Neuronal stem cell (in vitro differentiated cells): ENCODE measurements around the gene EDC3.

ENCODE experiments used
- DNase-seq: peaks from one replicate; pipeline ENCODE4 v3.0.0-alpha.2; 2013; ENCODE audit warnings: low spot score
- H2AFZ ChIP-seq: one replicate; pipeline ENCODE4 v1.6.1; 2013; ENCODE audit warnings: mild to moderate bottlenecking, low read length, inconsistent platforms
- H2AK5ac ChIP-seq: 2 replicates; pipeline ENCODE4 v1.6.1; 2013; ENCODE audit warnings: low read depth, mild to moderate bottlenecking, inconsistent platforms, low read length, moderate library complexity, mixed read lengths
- H2BK120ac ChIP-seq: 2 replicates; pipeline ENCODE4 v1.6.1; 2013; ENCODE audit warnings: low read depth, mild to moderate bottlenecking, inconsistent platforms, low read length, moderate library complexity, mixed read lengths
- H2BK12ac ChIP-seq: one replicate; pipeline ENCODE4 v1.6.1; 2013; ENCODE audit warnings: low read length, inconsistent platforms
- H2BK15ac ChIP-seq: 2 replicates; pipeline ENCODE4 v1.6.1; 2013; ENCODE audit warnings: mild to moderate bottlenecking, low read length, inconsistent platforms, mixed read lengths
- H2BK5ac ChIP-seq: one replicate; pipeline ENCODE4 v1.6.1; 2013; ENCODE audit warnings: inconsistent platforms, mild to moderate bottlenecking, low read length, moderate library complexity
- H3K14ac ChIP-seq: one replicate; pipeline ENCODE4 v1.6.1; 2013; ENCODE audit warnings: low read length, inconsistent platforms
- H3K18ac ChIP-seq: 2 replicates; pipeline ENCODE4 v1.6.1; 2013; ENCODE audit warnings: low read length, inconsistent platforms
- H3K23ac ChIP-seq: 2 replicates; pipeline ENCODE4 v1.6.1; 2013; ENCODE audit warnings: low read depth, mild to moderate bottlenecking, mixed read lengths, low read length, inconsistent platforms; ENCODE audit not compliant: poor library complexity
- H3K27ac ChIP-seq: replicated peaks from 3 replicates; pipeline ENCODE4 v1.5.1; 2013; ENCODE audit warnings: low read length, inconsistent platforms
- H3K27me3 ChIP-seq, 3 experiments: 2 replicates each; pipeline ENCODE4 v1.6.1; 2013; ENCODE audit warnings: low read length in 3 of 3, mild to moderate bottlenecking in 2 of 3, inconsistent platforms in 1 of 3, low read depth in 1 of 3, mixed read lengths in 1 of 3, moderate library complexity in 1 of 3; ENCODE audit not compliant: control insufficient read depth in 3 of 3, insufficient read depth in 3 of 3
- H3K36me3 ChIP-seq, 2 donors: replicated peaks in 1 of 2; 2 replicates each; pipeline ENCODE4 v1.6.1; 2013; ENCODE audit warnings: low read length in 2 of 2; ENCODE audit not compliant: control insufficient read depth in 2 of 2, insufficient read depth in 2 of 2
- H3K4ac ChIP-seq: 2 replicates; pipeline ENCODE4 v1.6.1; 2013; ENCODE audit warnings: inconsistent platforms, mild to moderate bottlenecking, low read length, moderate library complexity
- H3K4me1 ChIP-seq, 2 donors: 1 replicate in 1 of 2; 2 replicates in 1 of 2; pipeline ENCODE4 v1.6.1; 2013; ENCODE audit warnings: low read length in 2 of 2, low read depth in 1 of 2; ENCODE audit not compliant: control insufficient read depth in 2 of 2, insufficient read depth in 1 of 2
- H3K4me2 ChIP-seq: one replicate; pipeline ENCODE4 v1.6.1; 2013; ENCODE audit warnings: mild to moderate bottlenecking, low read length, inconsistent platforms; ENCODE audit not compliant: insufficient read depth, poor library complexity, severe bottlenecking
- H3K4me3 ChIP-seq, 2 donors: 2 replicates each; pipeline ENCODE4 v1.5.1; 2013; ENCODE audit warnings: low read length in 2 of 2, mild to moderate bottlenecking in 2 of 2, inconsistent platforms in 1 of 2, moderate library complexity in 1 of 2
- H3K79me1 ChIP-seq: one replicate; pipeline ENCODE4 v1.6.1; 2013; ENCODE audit warnings: low read depth, mild to moderate bottlenecking, inconsistent platforms, low read length, moderate library complexity
- H3K9ac ChIP-seq: one replicate; pipeline ENCODE4 v1.6.1; 2013; ENCODE audit warnings: mild to moderate bottlenecking, low read depth, low read length, inconsistent platforms; ENCODE audit not compliant: poor library complexity
- H3K9me3 ChIP-seq, 2 donors: replicated peaks in 1 of 2; 2 replicates each; pipeline versions ENCODE3 to v1.6.1; 2013; ENCODE audit warnings: low read length in 2 of 2, mild to moderate bottlenecking in 2 of 2, inconsistent platforms in 1 of 2, low read depth in 1 of 2, mixed read lengths in 1 of 2, moderate library complexity in 1 of 2; ENCODE audit not compliant: control insufficient read depth in 2 of 2, insufficient read depth in 1 of 2
- H4K8ac ChIP-seq: one replicate; pipeline ENCODE4 v1.6.1; 2013; ENCODE audit warnings: low read depth, mild to moderate bottlenecking, inconsistent platforms, low read length, moderate library complexity
- H4K91ac ChIP-seq: one replicate; pipeline ENCODE4 v1.6.1; 2013; ENCODE audit warnings: low read length, low read depth, mild to moderate bottlenecking, inconsistent platforms; ENCODE audit not compliant: poor library complexity
- WGBS, 2 donors: extraction: QIAGEN DNeasy Blood & Tissue Kit; methylation state at CpG; one replicate each; pipeline ENCODE4 v1.1.7; 2013; ENCODE audit warnings: missing lambda C conversion rate in 2 of 2, mixed read lengths in 1 of 2; ENCODE audit not compliant: insufficient read length in 2 of 2, insufficient replicate concordance in 1 of 2; ENCODE audit errors: extremely low coverage in 2 of 2; 5-methylcytosine and 5-hydroxymethylcytosine counted together

EDC3 gene

DNA sequence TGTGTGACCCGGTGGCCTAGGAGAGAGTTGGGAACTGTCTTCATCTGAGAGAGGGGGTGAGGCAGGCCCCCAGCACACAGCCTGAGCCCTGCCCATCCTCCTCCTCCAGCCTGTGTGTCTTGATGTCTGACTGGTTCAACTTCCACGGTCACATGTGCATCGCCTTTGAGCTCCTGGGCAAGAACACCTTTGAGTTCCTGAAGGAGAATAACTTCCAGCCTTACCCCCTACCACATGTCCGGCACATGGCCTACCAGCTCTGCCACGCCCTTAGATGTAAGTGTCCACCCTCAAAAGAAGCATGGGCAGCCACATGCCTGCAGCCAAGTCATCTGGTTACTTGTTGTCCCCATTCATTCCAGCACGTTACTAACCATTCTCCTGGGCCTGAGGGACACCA, 70.1 kb downstream of the EDC3 start:
- no CpG with 5 or more reads among the region's 6 CpGs for WGBS, 2 donors
- Histone ChIP-seq H3K4me3 (no peak overlapping the region), H3K23ac (no peak overlapping the region), H3K27ac (no peak overlapping the region), H3K14ac (no peak overlapping the region), H3K4me2 (no peak overlapping the region), H3K4ac (no peak overlapping the region), H3K9me3 (no peaks in the 10 kb centered on the region), H3K36me3 (peaks cover 89 to 100% of the 10 kb centered on the region in 2 donors), H2BK15ac (no peak overlapping the region), H2BK12ac (no peak overlapping the region), H3K79me1 (peaks cover 15% of the 10 kb centered on the region), H3K9ac (no peak overlapping the region), H3K4me1 (no peaks in the 10 kb centered on the region), H2AK5ac (no peak overlapping the region), H3K18ac (no peak overlapping the region), H2BK120ac (no peak overlapping the region), H2BK5ac (no peak overlapping the region), H4K91ac (no peak overlapping the region), H2AFZ (no peak overlapping the region), H3K27me3 (no peaks in the 10 kb centered on the region), H4K8ac (no peak overlapping the region)
- no peak for DNase-seq

DNA sequence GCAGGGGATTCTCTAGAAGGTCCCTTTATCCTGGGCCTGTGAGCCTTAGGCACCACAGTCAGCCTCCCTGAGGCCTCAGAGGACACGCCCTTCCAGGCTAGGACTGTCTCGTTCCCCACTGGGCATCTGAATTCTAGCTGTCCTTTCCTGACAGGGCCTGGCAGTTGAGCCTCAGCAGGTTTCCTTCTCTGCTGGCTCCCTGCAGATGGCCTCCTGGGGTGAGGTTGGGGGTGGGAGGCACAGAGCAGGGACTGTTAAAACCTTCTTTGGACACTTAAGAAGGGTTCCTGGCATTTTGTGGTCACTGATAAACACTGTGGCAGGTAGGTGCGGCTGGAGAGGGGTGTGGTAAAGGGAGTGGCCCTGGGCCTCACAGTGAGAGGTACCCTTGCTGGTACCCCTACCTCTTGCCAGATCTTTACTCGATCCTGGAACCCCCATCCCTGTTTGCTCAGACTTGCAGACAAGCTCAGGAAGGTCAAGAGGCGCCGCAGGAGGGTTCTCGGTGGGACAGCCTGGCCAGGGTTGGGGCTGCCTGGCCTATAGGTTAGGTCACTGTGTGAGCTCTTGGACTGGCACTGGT, 71.7 kb downstream of the EDC3 start:
- no peak overlapping the region for H3K9ac ChIP-seq
- no peak overlapping the region for H2BK12ac ChIP-seq
- H4K8ac ChIP-seq, result no peak overlapping the region
- H4K91ac ChIP-seq, result no peak overlapping the region
- H2BK5ac ChIP-seq, result no peak overlapping the region
- no peak overlapping the region for H2AFZ ChIP-seq
- no peak overlapping the region for H3K4ac ChIP-seq
- peaks cover 23% of the 10 kb centered on the region for H3K79me1 ChIP-seq
- no peak overlapping the region for H2BK15ac ChIP-seq
- H3K36me3 ChIP-seq, result peaks cover 96 to 100% of the 10 kb centered on the region in 2 donors
- no peak overlapping the region for H3K4me2 ChIP-seq
- no peak overlapping the region for H3K27ac ChIP-seq
- H3K4me1 ChIP-seq, result no peaks in the 10 kb centered on the region
- no peak for DNase-seq
- no peak overlapping the region for H3K4me3 ChIP-seq
- no peak overlapping the region for H3K18ac ChIP-seq
- no CpG with 5 or more reads among the region's 7 CpGs for WGBS, 2 donors
- no peak overlapping the region for H3K14ac ChIP-seq
- H3K23ac ChIP-seq, result no peak overlapping the region
- H3K9me3 ChIP-seq, result no peaks in the 10 kb centered on the region
- H3K27me3 ChIP-seq, result no peaks in the 10 kb centered on the region
- H2BK120ac ChIP-seq, result no peak overlapping the region
- H2AK5ac ChIP-seq, result no peak overlapping the region

DNA sequence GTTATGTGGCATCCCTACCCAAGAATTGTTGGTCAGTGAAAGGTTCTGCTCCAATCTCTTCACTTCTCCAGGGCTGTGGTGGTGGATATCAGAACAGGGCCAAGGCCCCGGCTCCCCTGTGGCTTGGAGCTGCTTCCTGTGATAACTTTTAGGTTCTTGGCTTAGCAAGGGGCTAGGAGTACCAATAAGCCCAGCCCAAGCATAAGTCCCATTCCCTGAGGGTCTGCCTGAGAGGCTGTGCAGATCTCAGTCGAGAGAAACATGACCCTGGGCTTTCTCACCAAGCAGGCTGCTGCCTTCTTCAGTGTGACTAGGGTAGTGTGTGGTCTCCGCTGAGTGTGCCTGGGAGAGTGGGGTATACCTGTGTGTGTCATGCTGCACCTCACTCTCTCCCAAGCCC, 73.1 kb downstream of the EDC3 start:
- H3K36me3 ChIP-seq, result peaks cover 84 to 94% of the 10 kb centered on the region in 2 donors
- H4K91ac ChIP-seq, result no peak overlapping the region
- no peak overlapping the region for H3K4ac ChIP-seq
- no peak overlapping the region for H2BK120ac ChIP-seq
- no peak overlapping the region for H3K4me3 ChIP-seq
- no peaks in the 10 kb centered on the region for H3K27me3 ChIP-seq
- no peak for DNase-seq
- no peak overlapping the region for H3K9ac ChIP-seq
- no peaks in the 10 kb centered on the region for H3K4me1 ChIP-seq
- no peak overlapping the region for H2AFZ ChIP-seq
- no peak overlapping the region for H2BK15ac ChIP-seq
- H3K4me2 ChIP-seq, result no peak overlapping the region
- no peak overlapping the region for H4K8ac ChIP-seq
- WGBS, 2 donors, result no CpG with 5 or more reads among the region's 3 CpGs
- H3K23ac ChIP-seq, result no peak overlapping the region
- H3K14ac ChIP-seq, result no peak overlapping the region
- no peak overlapping the region for H3K18ac ChIP-seq
- no peak overlapping the region for H2AK5ac ChIP-seq
- no peaks in the 10 kb centered on the region for H3K9me3 ChIP-seq
- H3K27ac ChIP-seq, result no peak overlapping the region
- no peak overlapping the region for H2BK5ac ChIP-seq
- H3K79me1 ChIP-seq, result peaks cover 26% of the 10 kb centered on the region
- no peak overlapping the region for H2BK12ac ChIP-seq

DNA sequence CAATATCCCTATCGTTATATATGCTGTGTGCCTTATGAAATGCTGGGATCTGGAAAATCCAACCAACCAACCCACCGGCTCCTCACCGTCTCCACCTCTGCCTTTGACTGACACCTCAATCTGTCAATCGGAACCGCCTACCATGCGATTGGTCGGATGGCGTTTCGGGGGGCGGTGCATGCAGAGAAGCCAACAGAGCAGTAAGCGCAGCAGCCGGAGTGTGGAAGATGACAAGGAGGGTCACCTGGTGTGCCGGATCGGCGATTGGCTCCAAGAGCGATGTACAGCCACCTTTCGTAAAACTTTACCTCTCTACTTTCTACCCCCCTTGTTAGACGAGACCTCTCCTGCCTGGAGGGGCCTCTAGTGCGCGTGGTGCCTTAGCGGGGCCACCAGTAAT, 73.9 kb downstream of the EDC3 start:
- WGBS, 2 donors, result no CpG with 5 or more reads among the region's 21 CpGs
- H3K9me3 ChIP-seq, result no peaks in the 10 kb centered on the region
- H2AFZ ChIP-seq, result no peak overlapping the region
- H3K23ac ChIP-seq, result no peak overlapping the region
- no peak overlapping the region for H3K4me3 ChIP-seq
- H4K8ac ChIP-seq, result no peak overlapping the region
- H3K79me1 ChIP-seq, result peaks cover 26% of the 10 kb centered on the region
- H3K4me1 ChIP-seq, result peaks cover 1 to 7% of the 10 kb centered on the region in 2 donors
- H3K36me3 ChIP-seq, result peaks cover 76 to 92% of the 10 kb centered on the region in 2 donors
- no peak overlapping the region for H2BK5ac ChIP-seq
- H2BK15ac ChIP-seq, result no peak overlapping the region
- H3K27ac ChIP-seq, result no peak overlapping the region
- H3K14ac ChIP-seq, result no peak overlapping the region
- no peak overlapping the region for H4K91ac ChIP-seq
- no peak overlapping the region for H2BK12ac ChIP-seq
- no peak overlapping the region for H3K9ac ChIP-seq
- H3K4me2 ChIP-seq, result no peak overlapping the region
- H2AK5ac ChIP-seq, result no peak overlapping the region
- no peak overlapping the region for H2BK120ac ChIP-seq
- H3K4ac ChIP-seq, result no peak overlapping the region
- no peak for DNase-seq
- no peak overlapping the region for H3K18ac ChIP-seq
- no peaks in the 10 kb centered on the region for H3K27me3 ChIP-seq
